ENCODE data around the gene FKBP4. TPM values are rescaled to one million over a fixed set of nuclear protein-coding genes. Genes with fewer than 3 reads are reported as not detected.

Gene FKBP4
- total and polyA plus RNA-seq, 2 of the 8 experiments (the other 6 are each of a cell fraction or from before 2014, with no cell fraction given) = 72.6 to 243 TPM

DNA sequence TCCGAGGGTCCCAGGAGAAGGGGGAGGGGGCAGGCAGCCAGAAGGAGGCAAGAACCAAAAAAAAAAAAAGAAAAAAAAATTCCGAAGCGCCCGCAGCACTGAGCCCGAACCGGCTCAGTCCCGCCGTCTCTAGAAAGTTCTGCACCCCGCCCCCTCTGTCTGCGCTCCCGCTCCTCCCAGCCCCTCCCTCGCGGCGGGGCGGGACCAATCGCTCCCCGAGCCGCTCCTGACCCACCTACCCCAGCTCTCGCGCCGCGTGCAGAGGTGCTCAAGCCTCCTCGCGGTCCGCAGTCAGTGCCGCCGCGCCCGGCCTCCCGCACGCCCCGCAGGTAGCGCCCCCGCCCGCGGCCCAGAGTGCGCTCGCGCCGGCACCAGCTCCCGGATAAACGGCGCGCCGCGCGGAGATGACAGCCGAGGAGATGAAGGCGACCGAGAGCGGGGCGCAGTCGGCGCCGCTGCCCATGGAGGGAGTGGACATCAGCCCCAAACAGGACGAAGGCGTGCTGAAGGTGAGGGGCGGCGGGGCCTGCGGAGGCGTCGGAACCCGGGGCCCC, at the start of gene FKBP4 (continued):
- TF ChIP-seq, protein P1, sequence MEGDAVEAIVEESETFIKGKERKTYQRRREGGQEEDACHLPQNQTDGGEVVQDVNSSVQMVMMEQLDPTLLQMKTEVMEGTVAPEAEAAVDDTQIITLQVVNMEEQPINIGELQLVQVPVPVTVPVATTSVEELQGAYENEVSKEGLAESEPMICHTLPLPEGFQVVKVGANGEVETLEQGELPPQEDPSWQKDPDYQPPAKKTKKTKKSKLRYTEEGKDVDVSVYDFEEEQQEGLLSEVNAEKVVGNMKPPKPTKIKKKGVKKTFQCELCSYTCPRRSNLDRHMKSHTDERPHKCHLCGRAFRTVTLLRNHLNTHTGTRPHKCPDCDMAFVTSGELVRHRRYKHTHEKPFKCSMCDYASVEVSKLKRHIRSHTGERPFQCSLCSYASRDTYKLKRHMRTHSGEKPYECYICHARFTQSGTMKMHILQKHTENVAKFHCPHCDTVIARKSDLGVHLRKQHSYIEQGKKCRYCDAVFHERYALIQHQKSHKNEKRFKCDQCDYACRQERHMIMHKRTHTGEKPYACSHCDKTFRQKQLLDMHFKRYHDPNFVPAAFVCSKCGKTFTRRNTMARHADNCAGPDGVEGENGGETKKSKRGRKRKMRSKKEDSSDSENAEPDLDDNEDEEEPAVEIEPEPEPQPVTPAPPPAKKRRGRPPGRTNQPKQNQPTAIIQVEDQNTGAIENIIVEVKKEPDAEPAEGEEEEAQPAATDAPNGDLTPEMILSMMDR (IDR thresholded peaks at IDR 0.05; ENCODE audit: control extremely low read depth in 1 of 3, insufficient read depth in 1 of 3, low read depth in 1 of 3, low read length in 3 of 3) = no peak
- TF ChIP-seq FOSL1 (IDR thresholded peaks at IDR 0.05; ENCODE audit: insufficient read depth, low read depth, low read length) = no peak
- TF ChIP-seq SP4 (IDR thresholded peaks at IDR 0.05; ENCODE audit: low read length) = no peak
- no peak for TF ChIP-seq RXRA (IDR thresholded peaks at IDR 0.05; ENCODE audit: insufficient read depth, low read depth, low read length)
- no peak for TF ChIP-seq CTBP2 (IDR thresholded peaks at IDR 0.05; ENCODE audit: borderline replicate concordance, insufficient read depth, insufficient read length, low read length)
- peak; percentile 86; the same call in 1 of the 2 replicates for TF ChIP-seq RBBP5 (IDR thresholded peaks at IDR 0.05; ENCODE audit: borderline replicate concordance, low read depth, low read length)
